Liver (tissue), 3 donors: Measurements from ENCODE around the gene LTO1.

Source experiments
- EGR1 ChIP-seq, 2 donors: IDR thresholded peaks; 2 replicates each; pipeline ENCODE4 v1.6.1; 2016 to 2018; ENCODE audit warnings: antibody characterized with exemption in 2 of 2, low read depth in 2 of 2
- GABPA ChIP-seq, 2 donors: IDR thresholded peaks in 1 of 2; conservative IDR thresholded peaks in 1 of 2; 2 replicates each; pipeline ENCODE4 v1.6.1; 2016; ENCODE audit warnings: antibody characterized with exemption in 2 of 2, mild to moderate bottlenecking in 1 of 2, moderate library complexity in 1 of 2
- JUND ChIP-seq, 2 donors: IDR thresholded peaks; 2 replicates each; pipeline ENCODE4 v1.6.1; 2016; ENCODE audit warnings: antibody characterized with exemption in 2 of 2
- MAX ChIP-seq: IDR thresholded peaks from 2 replicates; pipeline ENCODE4 v1.6.1; 2016; ENCODE audit warnings: antibody characterized with exemption
- REST ChIP-seq: IDR thresholded peaks from 2 replicates; pipeline ENCODE4 v1.6.1; 2016; ENCODE audit warnings: antibody characterized with exemption, mild to moderate bottlenecking
- TAF1 ChIP-seq: conservative IDR thresholded peaks from 2 replicates; pipeline ENCODE4 v1.6.1; 2016; ENCODE audit warnings: antibody characterized with exemption, mild to moderate bottlenecking
- TF ChIP-seq, protein P1 (sequence below): fragments of 150-350 bp; IDR thresholded peaks from 2 replicates; pipeline ENCODE4 v1.5.1; 2017; ENCODE audit warnings: improper control_type of control experiment, low read depth, low read length; ENCODE audit not compliant: missing input control
- donor health status: healthy.
- donor health status: healthy.

DNA sequence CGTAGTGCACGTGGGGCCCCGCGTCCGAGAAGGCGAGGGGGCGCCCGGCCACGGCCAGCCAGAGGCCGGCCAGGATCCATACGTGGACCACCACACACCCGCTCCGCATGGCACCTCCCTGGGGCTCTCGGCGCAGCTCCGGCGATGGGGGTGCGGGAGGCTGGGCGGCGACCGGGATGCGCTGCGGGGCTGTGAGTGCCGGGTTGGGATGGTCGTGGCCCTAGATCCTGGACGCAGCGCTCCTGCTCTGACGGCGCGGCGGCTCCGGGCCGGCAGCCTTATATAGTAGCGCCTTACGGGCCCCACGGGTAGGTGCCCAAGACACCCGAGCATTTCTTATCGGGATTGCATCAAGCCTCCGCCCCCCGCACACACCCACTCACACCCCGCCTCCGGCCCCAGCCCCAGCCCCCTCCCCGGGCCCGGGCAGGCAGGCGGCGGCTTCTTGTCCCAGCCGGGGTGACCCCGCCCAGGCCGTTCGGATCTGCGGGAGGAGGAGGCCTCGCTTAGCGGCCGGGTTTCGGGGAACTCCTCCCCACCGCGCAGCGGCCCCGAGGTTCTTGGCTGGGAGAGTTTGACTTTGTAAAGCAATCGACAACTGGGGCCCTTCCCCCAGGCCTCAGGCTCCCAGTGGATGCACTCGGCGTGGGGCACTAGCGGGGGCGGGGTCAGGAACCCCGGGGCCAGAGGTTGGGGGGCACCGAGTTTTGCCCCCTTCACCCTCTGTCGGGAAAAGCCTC lies 28.8 kb upstream of the LTO1 start, which contains the start of gene FGF19:
- TF ChIP-seq, protein P1, sequence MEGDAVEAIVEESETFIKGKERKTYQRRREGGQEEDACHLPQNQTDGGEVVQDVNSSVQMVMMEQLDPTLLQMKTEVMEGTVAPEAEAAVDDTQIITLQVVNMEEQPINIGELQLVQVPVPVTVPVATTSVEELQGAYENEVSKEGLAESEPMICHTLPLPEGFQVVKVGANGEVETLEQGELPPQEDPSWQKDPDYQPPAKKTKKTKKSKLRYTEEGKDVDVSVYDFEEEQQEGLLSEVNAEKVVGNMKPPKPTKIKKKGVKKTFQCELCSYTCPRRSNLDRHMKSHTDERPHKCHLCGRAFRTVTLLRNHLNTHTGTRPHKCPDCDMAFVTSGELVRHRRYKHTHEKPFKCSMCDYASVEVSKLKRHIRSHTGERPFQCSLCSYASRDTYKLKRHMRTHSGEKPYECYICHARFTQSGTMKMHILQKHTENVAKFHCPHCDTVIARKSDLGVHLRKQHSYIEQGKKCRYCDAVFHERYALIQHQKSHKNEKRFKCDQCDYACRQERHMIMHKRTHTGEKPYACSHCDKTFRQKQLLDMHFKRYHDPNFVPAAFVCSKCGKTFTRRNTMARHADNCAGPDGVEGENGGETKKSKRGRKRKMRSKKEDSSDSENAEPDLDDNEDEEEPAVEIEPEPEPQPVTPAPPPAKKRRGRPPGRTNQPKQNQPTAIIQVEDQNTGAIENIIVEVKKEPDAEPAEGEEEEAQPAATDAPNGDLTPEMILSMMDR, result no peak
- no peak for TF ChIP-seq TAF1
- no peak for TF ChIP-seq MAX
- no peak for TF ChIP-seq GABPA (IDR thresholded peaks at IDR 0.05 in 1 of 2, conservative IDR thresholded peaks at IDR 0.05 in 1 of 2)
- TF ChIP-seq EGR1 (IDR thresholded peaks at IDR 0.05; ENCODE audit: low read depth in 2 of 2), result no peak
- no peak for TF ChIP-seq JUND (IDR thresholded peaks at IDR 0.05)
- no peak for TF ChIP-seq REST
